WTC11 (cell line): ENCODE results near the gene CLIC1. TPM values are rescaled to one million over a fixed set of nuclear protein-coding genes. Genes with fewer than 3 reads are reported as not detected.
A peak's percentile ranks its signal among the peaks of the same experiment; 100 is the strongest.

Experiments
- ATAC-seq: fragments of 200-7000 bp; cut with Tn5 transposase; 2 replicates; pipeline ENCODE4 v1.10.0; 2021; ENCODE audit warnings: mild to moderate bottlenecking, moderate library complexity
- CTCF ChIA-PET: fragments of 300-600 bp; sonication (Branson Sonifier 250); formaldehyde crosslinking; loops from one replicate; lab custom pipeline; 2021; ENCODE audit warnings: antibody characterized with exemption; lab: Charles Lee
- POLR2A ChIA-PET: fragments of 350-600 bp; sonication (Branson Sonifier 250); formaldehyde crosslinking; loops from one replicate; lab custom pipeline; 2021; ENCODE audit warnings: antibody characterized with exemption; lab: Charles Lee
- DNase-seq: peaks from one replicate; pipeline ENCODE4 v3.0.0; 2021; ENCODE audit warnings: low spot score
- H3K27ac Mint-ChIP-seq: 2 replicates; pipeline ENCODE4 v1.8.0; 2021; ENCODE audit warnings: mixed read lengths
- H3K27me3 Mint-ChIP-seq: 2 replicates; pipeline ENCODE4 v1.8.0; 2021; ENCODE audit warnings: low read depth, mild to moderate bottlenecking, moderate library complexity, mixed read lengths
- H3K36me3 Mint-ChIP-seq: 2 replicates; pipeline ENCODE4 v1.8.0; 2021; ENCODE audit warnings: mixed read lengths
- H3K4me1 Mint-ChIP-seq: 2 replicates; pipeline ENCODE4 v1.8.0; 2022; ENCODE audit warnings: mixed read lengths
- H3K4me3 Mint-ChIP-seq: 2 replicates; pipeline ENCODE4 v1.8.0; 2021; ENCODE audit warnings: mild to moderate bottlenecking, moderate library complexity, mixed read lengths
- H3K9me3 Mint-ChIP-seq: 2 replicates; pipeline ENCODE4 v1.8.0; 2021; ENCODE audit warnings: mixed read lengths
- AFF4 ChIP-seq: sonication (generic); formaldehyde crosslinking; IDR thresholded peaks from 2 replicates; pipeline ENCODE4 v1.8.1; 2023; ENCODE audit warnings: mild to moderate bottlenecking, missing genetic modification reagents, borderline replicate concordance
- ERG ChIP-seq: fragments of 250-450 bp; sonication (Bioruptor Pico); IDR thresholded peaks from 2 replicates; pipeline ENCODE4 v1.8.0; 2021; ENCODE audit warnings: mild to moderate bottlenecking
- FOXK1 ChIP-seq: sonication (generic); formaldehyde crosslinking; IDR thresholded peaks from 2 replicates; pipeline ENCODE4 v1.8.0; 2022; ENCODE audit warnings: mild to moderate bottlenecking, moderate library complexity, missing genetic modification reagents
- GRHL2 ChIP-seq: fragments of 250-450 bp; sonication (Bioruptor Pico); IDR thresholded peaks from 2 replicates; pipeline ENCODE4 v1.8.0; 2022; ENCODE audit warnings: mild to moderate bottlenecking, moderate library complexity; ENCODE audit not compliant: insufficient replicate concordance, severe bottlenecking
- MLX ChIP-seq: sonication (generic); formaldehyde crosslinking; IDR thresholded peaks from 2 replicates; pipeline ENCODE4 v1.8.1; 2023; ENCODE audit warnings: mild to moderate bottlenecking, missing genetic modification reagents, moderate library complexity
- NR1H2 ChIP-seq: sonication (generic); formaldehyde crosslinking; IDR thresholded peaks from 2 replicates; pipeline ENCODE4 v1.9.0; 2021; ENCODE audit warnings: mild to moderate bottlenecking, moderate library complexity, missing genetic modification reagents
- PRDM15 ChIP-seq: sonication (generic); formaldehyde crosslinking; IDR thresholded peaks from 2 replicates; pipeline ENCODE4 v1.8.0; 2022; ENCODE audit warnings: missing genetic modification reagents
- PREB ChIP-seq: sonication (generic); formaldehyde crosslinking; IDR thresholded peaks from 2 replicates; pipeline ENCODE4 v1.8.1; 2022; ENCODE audit warnings: mild to moderate bottlenecking, missing genetic modification reagents, moderate library complexity, borderline replicate concordance
- SMAD3 ChIP-seq: sonication (generic); formaldehyde crosslinking; IDR thresholded peaks from 2 replicates; pipeline ENCODE4 v1.8.0; 2022; ENCODE audit warnings: missing genetic modification reagents, mild to moderate bottlenecking, borderline replicate concordance
- SOX15 ChIP-seq: fragments of 250-450 bp; sonication (Bioruptor Pico); IDR thresholded peaks from 2 replicates; pipeline ENCODE4 v1.9.0; 2021; ENCODE audit warnings: mild to moderate bottlenecking
- TEAD1 ChIP-seq: sonication (generic); formaldehyde crosslinking; IDR thresholded peaks from 2 replicates; pipeline ENCODE4 v1.8.0; 2022; ENCODE audit warnings: mild to moderate bottlenecking, missing genetic modification reagents
- USF2 ChIP-seq: sonication (generic); formaldehyde crosslinking; IDR thresholded peaks from 2 replicates; pipeline ENCODE4 v1.8.1; 2023; ENCODE audit warnings: mild to moderate bottlenecking, missing genetic modification reagents, moderate library complexity
- ZBTB21 ChIP-seq: sonication (generic); formaldehyde crosslinking; IDR thresholded peaks from 2 replicates; pipeline ENCODE4 v1.8.1; 2023; ENCODE audit warnings: mild to moderate bottlenecking, missing genetic modification reagents, borderline replicate concordance
- total RNA-seq: library from RNA; stranded (reverse); gene quantifications from 3 replicates; pipeline ENCODE4 v1.2.3, GENCODE V29; 2021

The CLIC1 gene
- total RNA-seq, 1 experiment from 2014 or later = 244 TPM

- no peak for TF ChIP-seq PREB (CRISPR knock-in tag)
- TF ChIP-seq TEAD1 (CRISPR knock-in tag) = no peak
- TF ChIP-seq AFF4 (CRISPR knock-in tag) = no peak
- no peak for TF ChIP-seq PRDM15 (CRISPR knock-in tag)
- no peak for TF ChIP-seq MLX (CRISPR knock-in tag)
- TF ChIP-seq ERG = no peak
- TF ChIP-seq SOX15 (CRISPR knock-in tag) = no peak
- no peak for TF ChIP-seq FOXK1 (CRISPR knock-in tag)
- TF ChIP-seq USF2 (CRISPR knock-in tag) = no peak
- TF ChIP-seq NR1H2 = no peak
- TF ChIP-seq SMAD3 (CRISPR knock-in tag) = no peak
- TF ChIP-seq ZBTB21 (CRISPR knock-in tag) = no peak
- TF ChIP-seq GRHL2 (CRISPR knock-in tag) = no peak
- peaks cover 15% of the 10 kb centered on the region for H3K36me3 Mint-ChIP-seq
- ATAC-seq (peak; percentile 86), DNase-seq (peak; percentile 69)
- ChIA-PET POLR2A (interaction anchor here (1.3 kb wide), 1 partner anchor 14 kb away, joined by 4 read pairs; no protein-coding TSS in a partner anchor), CTCF (interaction anchor here (0.5 to 2.2 kb wide), 33 partner anchors 9 to 488 kb away, joined by 3 to 20 read pairs (median 4); partner anchors contain the start of genes ABHD16A, APOM, ATP6V1G2 and C6orf47)
- no peaks in the 10 kb centered on the region for H3K9me3 Mint-ChIP-seq
- H3K4me1 Mint-ChIP-seq = no peaks in the 10 kb centered on the region
- no peak overlapping the region for H3K27ac Mint-ChIP-seq
- H3K4me3 Mint-ChIP-seq = no peak overlapping the region
- no peaks in the 10 kb centered on the region for H3K27me3 Mint-ChIP-seq
These were observed 46.9 kb downstream of the CLIC1 start for GRCh38 chr6:31689249-31690110.
